ENCODE results near the gene NFIX. TPM values are rescaled to one million over a fixed set of nuclear protein-coding genes. Genes with fewer than 3 reads are reported as not detected.
A peak's percentile ranks its signal among the peaks of the same experiment; 100 is the strongest.

The NFIX gene
- total RNA-seq, 2 experiments from 2014 or later = 4.7 to 5.0 TPM

DNA sequence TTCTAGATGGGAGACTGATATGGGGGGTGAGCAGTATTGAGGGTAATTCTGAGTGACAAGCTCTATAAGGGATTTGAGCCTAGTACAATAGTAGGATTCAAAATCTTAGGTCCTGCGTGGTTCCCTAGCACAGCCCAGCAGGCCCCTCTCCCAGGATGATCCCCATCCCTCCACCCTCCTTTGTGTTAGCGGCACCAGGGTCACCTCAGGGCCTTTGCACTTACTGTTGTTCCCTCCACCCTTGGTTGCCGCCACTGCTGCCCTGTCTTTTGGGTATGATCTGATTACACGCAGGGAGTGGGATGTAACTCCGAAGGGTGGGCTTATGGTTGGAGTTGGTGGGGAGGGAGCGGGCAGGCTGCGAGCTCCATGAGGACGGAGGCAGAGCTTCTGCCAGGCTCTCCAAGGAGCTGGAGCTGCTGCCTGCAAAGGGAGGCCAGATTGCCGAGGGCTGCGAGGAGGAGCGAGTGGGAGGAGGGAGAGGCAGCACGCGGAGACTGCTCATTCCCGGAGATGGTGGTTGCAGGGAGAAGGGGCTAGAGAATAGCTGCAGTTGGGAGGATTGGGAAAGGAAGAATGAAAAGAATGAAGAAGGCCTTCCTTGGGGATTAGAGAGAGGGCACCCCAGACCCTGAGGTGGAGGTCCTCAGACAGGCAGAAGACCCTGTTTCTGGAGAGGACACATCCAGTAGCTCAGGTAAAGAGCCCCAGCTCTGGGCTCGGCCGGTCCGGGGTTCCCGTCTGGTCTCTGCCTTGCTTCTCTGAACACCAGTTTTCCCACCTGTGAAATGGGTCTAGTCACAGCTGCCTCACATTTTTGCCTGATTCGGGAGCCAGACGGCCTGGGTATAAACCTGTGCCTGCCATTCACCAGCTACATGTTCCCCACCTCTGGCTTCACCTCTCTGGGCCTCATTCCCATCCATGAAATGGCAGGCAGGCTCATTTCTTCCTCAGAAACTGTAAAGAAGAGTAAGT lies 128.0 kb downstream of the NFIX start:
- peaks cover 13% of the 10 kb centered on the region for H3K36me3 Mint-ChIP-seq (ENCODE audit: low read depth)
- ChIA-PET POLR2A (interaction anchor here (0.8 to 1.9 kb wide), 2 partner anchors 10 to 29 kb away, joined by 3 to 7 read pairs; no protein-coding TSS in a partner anchor), CTCF (interaction anchor here (1.2 to 1.6 kb wide), 2 partner anchors 10 to 20 kb away, joined by 3 to 5 read pairs; no protein-coding TSS in a partner anchor)
- intact Hi-C loops (cut with micrococcal nuclease) = no loop called here
- no peaks in the 10 kb centered on the region for H3K9me3 Mint-ChIP-seq
- ATAC-seq = no peak
- TF ChIP-seq, protein P1, sequence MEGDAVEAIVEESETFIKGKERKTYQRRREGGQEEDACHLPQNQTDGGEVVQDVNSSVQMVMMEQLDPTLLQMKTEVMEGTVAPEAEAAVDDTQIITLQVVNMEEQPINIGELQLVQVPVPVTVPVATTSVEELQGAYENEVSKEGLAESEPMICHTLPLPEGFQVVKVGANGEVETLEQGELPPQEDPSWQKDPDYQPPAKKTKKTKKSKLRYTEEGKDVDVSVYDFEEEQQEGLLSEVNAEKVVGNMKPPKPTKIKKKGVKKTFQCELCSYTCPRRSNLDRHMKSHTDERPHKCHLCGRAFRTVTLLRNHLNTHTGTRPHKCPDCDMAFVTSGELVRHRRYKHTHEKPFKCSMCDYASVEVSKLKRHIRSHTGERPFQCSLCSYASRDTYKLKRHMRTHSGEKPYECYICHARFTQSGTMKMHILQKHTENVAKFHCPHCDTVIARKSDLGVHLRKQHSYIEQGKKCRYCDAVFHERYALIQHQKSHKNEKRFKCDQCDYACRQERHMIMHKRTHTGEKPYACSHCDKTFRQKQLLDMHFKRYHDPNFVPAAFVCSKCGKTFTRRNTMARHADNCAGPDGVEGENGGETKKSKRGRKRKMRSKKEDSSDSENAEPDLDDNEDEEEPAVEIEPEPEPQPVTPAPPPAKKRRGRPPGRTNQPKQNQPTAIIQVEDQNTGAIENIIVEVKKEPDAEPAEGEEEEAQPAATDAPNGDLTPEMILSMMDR (IDR thresholded peaks at IDR 0.05) = no peak
- H3K27ac Mint-ChIP-seq = peak overlapping the region; percentile 63
- no peak overlapping the region for H3K4me3 Mint-ChIP-seq
- no peaks in the 10 kb centered on the region for H3K27me3 Mint-ChIP-seq
- peaks cover 52% of the 10 kb centered on the region for H3K4me1 Mint-ChIP-seq (ENCODE audit: low read depth)
- DNase-seq = no peak

DNA sequence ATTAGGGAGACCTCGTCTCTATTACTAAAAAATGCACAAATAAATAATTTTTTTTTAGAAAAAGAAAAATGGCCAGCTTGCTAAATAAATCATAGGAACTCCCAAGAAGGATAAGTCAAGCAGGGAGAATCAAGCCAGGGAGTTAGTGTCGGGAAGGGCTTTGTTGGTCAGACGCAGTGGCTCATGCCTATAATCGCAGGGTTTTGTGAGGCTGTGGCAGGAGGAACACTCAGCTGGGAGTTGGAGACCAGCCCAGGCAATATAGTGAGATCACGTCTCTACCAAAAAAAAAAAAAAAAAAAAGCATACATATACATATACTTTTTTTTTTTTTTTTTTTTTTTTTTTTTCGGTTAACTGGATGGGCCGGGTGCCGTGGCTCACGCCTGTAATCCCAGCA lies 131.8 kb downstream of the NFIX start:
- H3K36me3 Mint-ChIP-seq (ENCODE audit: low read depth) = peaks cover 9% of the 10 kb centered on the region
- H3K27ac Mint-ChIP-seq = no peak overlapping the region
- H3K9me3 Mint-ChIP-seq = no peaks in the 10 kb centered on the region
- H3K27me3 Mint-ChIP-seq = no peaks in the 10 kb centered on the region
- TF ChIP-seq, protein P1 (IDR thresholded peaks at IDR 0.05) = no peak
- intact Hi-C loops (cut with micrococcal nuclease) = no loop called here
- ChIA-PET CTCF (interaction anchor here (1.5 kb wide), 1 partner anchor 66 kb away, joined by 4 read pairs; no protein-coding TSS in a partner anchor), POLR2A (interaction anchor here (1.2 to 6.6 kb wide), 2 partner anchors 8 to 15 kb away, joined by 3 to 63 read pairs; partner anchors contain the start of genes NACC1 and TRMT1)
- ATAC-seq (no peak), DNase-seq (no peak)
- H3K4me3 Mint-ChIP-seq = no peak overlapping the region
- peaks cover 38% of the 10 kb centered on the region for H3K4me1 Mint-ChIP-seq (ENCODE audit: low read depth)

DNA sequence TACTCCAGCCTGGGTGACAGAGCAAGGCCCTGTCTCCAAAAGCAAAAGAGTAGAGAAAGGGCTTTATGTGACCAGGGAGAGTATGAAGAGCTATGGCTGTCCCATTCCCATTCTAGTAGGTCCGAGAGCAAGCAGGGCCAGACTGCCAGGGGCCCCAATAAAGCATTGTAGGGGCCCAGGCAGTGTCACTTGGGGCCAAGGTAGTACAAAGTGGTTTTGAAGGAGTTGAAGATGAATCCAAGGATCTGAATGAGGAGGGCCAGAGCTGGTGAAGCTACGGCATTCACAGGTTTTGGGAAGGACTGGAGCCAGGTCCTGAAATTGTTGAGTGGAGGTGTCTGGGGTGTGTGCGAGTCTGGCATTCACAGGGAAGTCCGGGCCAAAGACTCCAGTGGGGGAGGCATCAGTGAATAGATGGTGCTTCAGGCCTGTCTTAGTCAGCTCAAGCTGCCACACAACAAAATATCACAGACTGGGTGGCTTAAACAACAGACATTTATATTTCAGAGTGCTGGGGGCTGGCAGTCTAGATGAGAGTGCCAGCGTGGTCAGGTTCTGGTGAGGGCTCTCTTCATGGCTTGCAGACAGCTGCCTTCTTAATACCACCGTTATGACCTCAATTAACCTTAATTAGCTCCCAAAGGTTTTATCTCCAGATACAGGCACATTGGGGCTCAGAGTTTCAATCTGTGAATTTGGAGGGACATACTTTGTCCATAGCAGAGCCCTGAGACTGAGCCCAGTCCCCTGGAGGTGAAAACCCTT lies 132.7 kb downstream of the NFIX start:
- ChIA-PET POLR2A (interaction anchor here (6.6 kb wide), 1 partner anchor 9 kb away, joined by 63 read pairs; the partner anchor contains the start of genes NACC1 and TRMT1), CTCF (interaction anchor here (0.8 to 1.5 kb wide), 3 partner anchors 67 to 163 kb away, joined by 3 to 4 read pairs (median 4); no protein-coding TSS in a partner anchor)
- Mint-ChIP-seq H3K27me3 (no peaks in the 10 kb centered on the region), H3K9me3 (no peaks in the 10 kb centered on the region), H3K4me1 (ENCODE audit: low read depth) (peaks cover 40% of the 10 kb centered on the region), H3K36me3 (ENCODE audit: low read depth) (peaks cover 12% of the 10 kb centered on the region), H3K27ac (peak overlapping the region; percentile 12), H3K4me3 (no peak overlapping the region)
- DNase-seq = no peak
- ATAC-seq = no peak
- TF ChIP-seq, protein P1 (IDR thresholded peaks at IDR 0.05) = no peak
- intact Hi-C loops (cut with micrococcal nuclease) = no loop called here

DNA sequence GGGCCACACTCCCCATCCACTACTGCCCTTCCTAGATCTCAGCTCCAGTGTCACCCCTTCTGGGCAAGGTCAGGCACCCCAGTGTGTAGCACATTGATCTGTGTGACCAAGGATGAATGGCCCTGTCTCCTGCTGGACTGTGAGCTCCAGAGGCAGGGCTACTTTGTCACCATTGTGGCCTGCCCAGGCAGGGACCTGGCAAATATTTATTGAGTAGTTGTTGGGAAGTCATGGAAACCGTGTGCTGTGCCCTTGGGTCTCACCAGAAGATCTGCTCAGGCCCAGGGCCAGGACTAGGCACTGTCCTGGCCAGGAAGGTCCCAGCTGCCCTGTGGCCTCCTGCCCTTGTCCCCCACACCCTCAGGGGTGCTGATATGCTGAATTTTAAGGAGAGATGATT lies 133.3 kb downstream of the NFIX start:
- POLR2A ChIA-PET = interaction anchor here (0.8 to 6.6 kb wide), 2 partner anchors 10 to 23 kb away, joined by 3 to 63 read pairs; partner anchors contain the start of genes NACC1 and TRMT1
- DNase-seq (no peak), ATAC-seq (no peak)
- TF ChIP-seq, protein P1 (IDR thresholded peaks at IDR 0.05) = no peak
- peaks cover 40% of the 10 kb centered on the region for H3K4me1 Mint-ChIP-seq (ENCODE audit: low read depth)
- peak overlapping the region; percentile 12 for H3K27ac Mint-ChIP-seq
- no peaks in the 10 kb centered on the region for H3K27me3 Mint-ChIP-seq
- no peak overlapping the region for H3K4me3 Mint-ChIP-seq
- peaks cover 12% of the 10 kb centered on the region for H3K36me3 Mint-ChIP-seq (ENCODE audit: low read depth)
- intact Hi-C loops (cut with micrococcal nuclease) = no loop called here
- H3K9me3 Mint-ChIP-seq = no peaks in the 10 kb centered on the region
- CTCF ChIA-PET = interaction anchor here (0.6 to 1.3 kb wide), 2 partner anchors 163 to 1557 kb away, joined by 3 to 4 read pairs; no protein-coding TSS in a partner anchor
